Liver (tissue), 9 donors: ENCODE data around the gene SERPINB1. TPM values are rescaled to one million over a fixed set of nuclear protein-coding genes. Genes with fewer than 3 reads are reported as not detected.

Experiments used
- DNase-seq: peaks from one replicate; pipeline ENCODE4 v3.0.0-alpha.2; 2017; ENCODE audit warnings: low spot score
- H3K27ac ChIP-seq, 2 donors: one replicate each; pipeline ENCODE4 v1.7.0; 2013; ENCODE audit warnings: inconsistent platforms in 2 of 2, low read length in 2 of 2, control low read depth in 1 of 2, low read depth in 1 of 2, mild to moderate bottlenecking in 1 of 2
- H3K27me3 ChIP-seq, 4 donors: one replicate each; pipeline versions ENCODE4 v1.6.1 to v1.7.0; 2013; ENCODE audit warnings: low read length in 3 of 4, inconsistent platforms in 1 of 4, mild to moderate bottlenecking in 1 of 4, moderate library complexity in 1 of 4; ENCODE audit not compliant: control insufficient read depth in 4 of 4, insufficient read depth in 4 of 4
- H3K36me3 ChIP-seq, 4 donors: one replicate each; pipeline versions ENCODE4 v1.6.1 to v1.7.0; 2013; ENCODE audit warnings: low read length in 3 of 4, mild to moderate bottlenecking in 3 of 4, low read depth in 1 of 4, moderate library complexity in 1 of 4; ENCODE audit not compliant: control insufficient read depth in 4 of 4, insufficient read depth in 3 of 4
- H3K4me1 ChIP-seq, 4 donors: one replicate each; pipeline versions ENCODE4 v1.6.1 to v1.7.0; 2013; ENCODE audit warnings: low read length in 3 of 4, mild to moderate bottlenecking in 3 of 4, moderate library complexity in 1 of 4; ENCODE audit not compliant: control insufficient read depth in 4 of 4, insufficient read depth in 4 of 4
- H3K4me3 ChIP-seq, 3 donors: one replicate each; pipeline versions ENCODE4 v1.6.1 to v1.7.0; 2013; ENCODE audit warnings: low read length in 3 of 3, control low read depth in 1 of 3, low read depth in 1 of 3, mild to moderate bottlenecking in 1 of 3
- H3K9ac ChIP-seq, 2 donors: one replicate each; pipeline ENCODE4 v1.7.0; 2013; ENCODE audit warnings: low read length in 2 of 2, mild to moderate bottlenecking in 2 of 2, moderate library complexity in 2 of 2, control low read depth in 1 of 2, low read depth in 1 of 2
- H3K9me3 ChIP-seq, 4 donors: one replicate each; pipeline versions ENCODE4 v1.6.1 to v1.7.0; 2013; ENCODE audit warnings: low read length in 3 of 4; ENCODE audit not compliant: control insufficient read depth in 4 of 4
- EGR1 ChIP-seq, 2 donors: IDR thresholded peaks; 2 replicates each; pipeline ENCODE4 v1.6.1; 2016 to 2018; ENCODE audit warnings: antibody characterized with exemption in 2 of 2, low read depth in 2 of 2
- FOXA1 ChIP-seq: IDR thresholded peaks from 2 replicates; pipeline ENCODE4 v1.6.1; 2016; ENCODE audit warnings: antibody characterized with exemption
- HNF4A ChIP-seq, 2 donors: conservative IDR thresholded peaks; 2 replicates each; pipeline ENCODE4 v1.6.1; 2016; ENCODE audit warnings: antibody characterized with exemption in 2 of 2, mild to moderate bottlenecking in 2 of 2
- HNF4G ChIP-seq: IDR thresholded peaks from 2 replicates; pipeline ENCODE4 v1.6.1; 2016; ENCODE audit warnings: antibody characterized with exemption
- NR2F2 ChIP-seq: IDR thresholded peaks from 2 replicates; pipeline ENCODE4 v1.6.1; 2016; ENCODE audit warnings: antibody characterized with exemption
- RAD21 ChIP-seq, 2 donors: IDR thresholded peaks; 2 replicates each; pipeline ENCODE4 v1.6.1; 2016; ENCODE audit warnings: antibody characterized with exemption in 2 of 2, mild to moderate bottlenecking in 2 of 2
- RXRA ChIP-seq, 2 donors: IDR thresholded peaks; 2 replicates each; pipeline ENCODE4 v1.6.1; 2017 to 2018; ENCODE audit warnings: antibody characterized with exemption in 2 of 2, mild to moderate bottlenecking in 1 of 2
- SP1 ChIP-seq: IDR thresholded peaks from 2 replicates; pipeline ENCODE4 v1.6.1; 2018; ENCODE audit warnings: antibody characterized with exemption, mild to moderate bottlenecking
- YY1 ChIP-seq: IDR thresholded peaks from 2 replicates; pipeline ENCODE4 v1.6.1; 2016; ENCODE audit warnings: antibody characterized with exemption, mild to moderate bottlenecking
- WGBS: extraction: QIAGEN DNeasy Blood & Tissue Kit; methylation state at CpG from one replicate; pipeline ENCODE4 v1.1.7; 2013; 5-methylcytosine and 5-hydroxymethylcytosine counted together
- polyA plus RNA-seq, 2 donors: library from polyadenylated mRNA; stranded (reverse) in 1 of 2; unstranded in 1 of 2; fragments of 200-250 nt in 1 of 2; fragments of >200 nt in 1 of 2; fragmentation: Nextera tagmentation in 1 of 2; extraction: Ambion mirVana in 1 of 2; gene quantifications; one replicate each; pipeline versions ENCODE4 v1.2.1 to v1.2.3, GENCODE V29; 2013 to 2015
- total RNA-seq, 2 donors: library from RNA; depleted of rRNA; stranded (reverse); fragments of >200 nt; gene quantifications; one replicate each; pipeline ENCODE4 v1.2.3, GENCODE V29; 2014
- TF ChIP-seq, protein P1 (sequence below): fragments of 150-350 bp; IDR thresholded peaks from 2 replicates; pipeline ENCODE4 v1.5.1; 2017; ENCODE audit warnings: improper control_type of control experiment, low read depth, low read length; ENCODE audit not compliant: missing input control
- TF ChIP-seq, protein P2 (sequence below): IDR thresholded peaks from 2 replicates; pipeline ENCODE4 v1.6.1; 2016; ENCODE audit warnings: antibody characterized with exemption, mild to moderate bottlenecking
- donor health status: healthy.
- donor health status: healthy.
- donor health status: healthy.
- donor health status: healthy.
- donor health status: healthy.

The SERPINB1 gene
- total and polyA plus RNA-seq, 4 donors, result 12.5 to 34.3 (median 18.6) TPM

DNA sequence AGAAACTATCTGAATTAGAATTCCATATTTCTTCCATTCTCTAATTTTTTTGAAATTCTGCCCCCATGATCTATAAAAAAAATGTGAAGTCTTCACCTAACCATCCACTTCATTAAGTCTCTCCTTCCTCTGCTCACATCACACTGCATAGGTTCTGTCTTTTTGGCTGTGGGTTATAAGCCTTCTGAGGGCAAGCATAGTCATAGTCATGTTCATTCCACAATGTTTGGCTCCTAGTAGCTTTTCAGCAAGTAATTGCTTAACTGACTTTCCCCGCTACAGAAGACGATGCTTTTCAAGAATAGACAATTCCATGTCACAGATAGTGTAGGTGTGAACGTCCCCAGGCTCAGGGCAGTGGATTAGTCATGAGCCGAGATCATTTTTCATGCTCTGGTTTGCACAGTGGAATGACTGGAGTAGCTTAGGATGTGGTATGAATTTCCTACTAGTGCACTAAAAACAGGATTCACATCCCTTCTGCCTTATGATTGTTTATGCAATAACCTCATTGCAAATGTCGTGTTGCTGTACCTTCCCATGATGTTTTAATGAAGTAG is 47.4 kb downstream of the SERPINB1 start:
- no peak for TF ChIP-seq RXRA (IDR thresholded peaks at IDR 0.05)
- TF ChIP-seq YY1, result no peak
- no peak for TF ChIP-seq SP1
- no peak for TF ChIP-seq NR2F2
- no peak for TF ChIP-seq RAD21 (IDR thresholded peaks at IDR 0.05)

DNA sequence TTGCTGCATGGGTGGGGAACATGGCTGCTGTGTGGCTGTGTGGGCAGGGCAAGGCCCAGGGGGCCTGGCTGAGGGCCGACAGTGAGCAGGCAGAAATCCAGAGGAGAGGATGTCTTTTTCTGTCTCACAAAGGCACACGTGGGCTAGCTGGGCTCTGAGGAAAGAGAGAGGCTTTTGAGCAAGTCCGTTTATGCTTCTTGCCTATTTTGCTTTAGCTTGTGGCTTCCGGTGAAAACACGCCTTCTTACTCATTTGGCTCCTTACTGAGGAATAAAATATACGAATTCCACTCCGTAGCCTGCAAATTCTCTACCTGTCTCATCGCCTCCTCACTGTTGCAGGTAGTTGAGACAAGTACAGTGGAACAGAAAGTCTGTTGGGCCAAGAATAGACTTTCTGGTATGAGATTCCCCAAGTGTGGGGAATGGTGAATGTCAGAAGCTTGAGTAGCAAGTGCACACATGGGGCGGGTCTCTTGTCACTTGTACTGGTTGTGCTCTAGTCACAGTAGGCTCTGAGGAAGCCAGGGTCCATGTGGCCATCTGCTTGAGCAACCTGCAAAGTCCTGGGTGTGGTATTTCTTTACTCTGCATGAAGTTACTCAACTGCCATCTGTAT is 48.0 kb downstream of the SERPINB1 start:
- Histone ChIP-seq H3K9ac (no peak overlapping the region), H3K36me3 (peaks cover 0 to 2% (median 0%) of the 10 kb centered on the region in 4 donors), H3K27me3 (no peaks in the 10 kb centered on the region), H3K4me3 (no peak overlapping the region), H3K9me3 (no peaks in the 10 kb centered on the region), H3K27ac (peak overlapping the region in 1 of 2 donors; percentile 48), H3K4me1 (peaks cover 0 to 3% (median 1%) of the 10 kb centered on the region in 4 donors)
- DNase-seq, result no peak
- no peak for TF ChIP-seq FOXA1
- TF ChIP-seq, protein P1, sequence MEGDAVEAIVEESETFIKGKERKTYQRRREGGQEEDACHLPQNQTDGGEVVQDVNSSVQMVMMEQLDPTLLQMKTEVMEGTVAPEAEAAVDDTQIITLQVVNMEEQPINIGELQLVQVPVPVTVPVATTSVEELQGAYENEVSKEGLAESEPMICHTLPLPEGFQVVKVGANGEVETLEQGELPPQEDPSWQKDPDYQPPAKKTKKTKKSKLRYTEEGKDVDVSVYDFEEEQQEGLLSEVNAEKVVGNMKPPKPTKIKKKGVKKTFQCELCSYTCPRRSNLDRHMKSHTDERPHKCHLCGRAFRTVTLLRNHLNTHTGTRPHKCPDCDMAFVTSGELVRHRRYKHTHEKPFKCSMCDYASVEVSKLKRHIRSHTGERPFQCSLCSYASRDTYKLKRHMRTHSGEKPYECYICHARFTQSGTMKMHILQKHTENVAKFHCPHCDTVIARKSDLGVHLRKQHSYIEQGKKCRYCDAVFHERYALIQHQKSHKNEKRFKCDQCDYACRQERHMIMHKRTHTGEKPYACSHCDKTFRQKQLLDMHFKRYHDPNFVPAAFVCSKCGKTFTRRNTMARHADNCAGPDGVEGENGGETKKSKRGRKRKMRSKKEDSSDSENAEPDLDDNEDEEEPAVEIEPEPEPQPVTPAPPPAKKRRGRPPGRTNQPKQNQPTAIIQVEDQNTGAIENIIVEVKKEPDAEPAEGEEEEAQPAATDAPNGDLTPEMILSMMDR, result no peak
- TF ChIP-seq, protein P2, sequence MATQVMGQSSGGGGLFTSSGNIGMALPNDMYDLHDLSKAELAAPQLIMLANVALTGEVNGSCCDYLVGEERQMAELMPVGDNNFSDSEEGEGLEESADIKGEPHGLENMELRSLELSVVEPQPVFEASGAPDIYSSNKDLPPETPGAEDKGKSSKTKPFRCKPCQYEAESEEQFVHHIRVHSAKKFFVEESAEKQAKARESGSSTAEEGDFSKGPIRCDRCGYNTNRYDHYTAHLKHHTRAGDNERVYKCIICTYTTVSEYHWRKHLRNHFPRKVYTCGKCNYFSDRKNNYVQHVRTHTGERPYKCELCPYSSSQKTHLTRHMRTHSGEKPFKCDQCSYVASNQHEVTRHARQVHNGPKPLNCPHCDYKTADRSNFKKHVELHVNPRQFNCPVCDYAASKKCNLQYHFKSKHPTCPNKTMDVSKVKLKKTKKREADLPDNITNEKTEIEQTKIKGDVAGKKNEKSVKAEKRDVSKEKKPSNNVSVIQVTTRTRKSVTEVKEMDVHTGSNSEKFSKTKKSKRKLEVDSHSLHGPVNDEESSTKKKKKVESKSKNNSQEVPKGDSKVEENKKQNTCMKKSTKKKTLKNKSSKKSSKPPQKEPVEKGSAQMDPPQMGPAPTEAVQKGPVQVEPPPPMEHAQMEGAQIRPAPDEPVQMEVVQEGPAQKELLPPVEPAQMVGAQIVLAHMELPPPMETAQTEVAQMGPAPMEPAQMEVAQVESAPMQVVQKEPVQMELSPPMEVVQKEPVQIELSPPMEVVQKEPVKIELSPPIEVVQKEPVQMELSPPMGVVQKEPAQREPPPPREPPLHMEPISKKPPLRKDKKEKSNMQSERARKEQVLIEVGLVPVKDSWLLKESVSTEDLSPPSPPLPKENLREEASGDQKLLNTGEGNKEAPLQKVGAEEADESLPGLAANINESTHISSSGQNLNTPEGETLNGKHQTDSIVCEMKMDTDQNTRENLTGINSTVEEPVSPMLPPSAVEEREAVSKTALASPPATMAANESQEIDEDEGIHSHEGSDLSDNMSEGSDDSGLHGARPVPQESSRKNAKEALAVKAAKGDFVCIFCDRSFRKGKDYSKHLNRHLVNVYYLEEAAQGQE, result no peak
- no peak for TF ChIP-seq HNF4G
- no peak for TF ChIP-seq SP1
- TF ChIP-seq HNF4A (conservative IDR thresholded peaks at IDR 0.05), result no peak
- TF ChIP-seq YY1, result no peak
- TF ChIP-seq RAD21 (IDR thresholded peaks at IDR 0.05), result no peak
- no peak for TF ChIP-seq RXRA (IDR thresholded peaks at IDR 0.05)
- TF ChIP-seq EGR1 (IDR thresholded peaks at IDR 0.05; ENCODE audit: low read depth in 2 of 2), result no peak
- WGBS, result 82% methylated on average over 9 of the region's 9 CpGs

More for the DNA sequence above, 47.4 kb downstream of the SERPINB1 start:
- Histone ChIP-seq H3K4me3 (no peak overlapping the region), H3K27me3 (no peaks in the 10 kb centered on the region), H3K4me1 (peaks cover 0 to 3% (median 1%) of the 10 kb centered on the region in 4 donors), H3K9me3 (no peaks in the 10 kb centered on the region), H3K9ac (no peak overlapping the region), H3K36me3 (peaks cover 0 to 2% (median 0%) of the 10 kb centered on the region in 4 donors), H3K27ac (no peak overlapping the region)
- DNase-seq, result no peak
- WGBS, result 87% methylated on average over 5 of the region's 5 CpGs
